ENCODE results near the gene ELMOD3. TPM values are rescaled to one million over a fixed set of nuclear protein-coding genes. Genes with fewer than 3 reads are reported as not detected.
A peak's percentile ranks its signal among the peaks of the same experiment; 100 is the strongest.

The ELMOD3 gene
- total RNA-seq, 4 donors from 2014 or later = 8.2 to 16.6 (median 13.7) TPM

- WGBS, 2 donors = 70 to 83% methylated on average over 7 of the region's 7 CpGs
- intact Hi-C loops (cut with DNase I) = no loop called here
- no peak for TF ChIP-seq POLR2A (IDR thresholded peaks at IDR 0.05)
- H3K4me3 ChIP-seq = no peak overlapping the region
- H3K4me1 ChIP-seq = peaks cover 29 to 50% (median 31%) of the 10 kb centered on the region in 3 donors
- H3K27ac ChIP-seq = peak overlapping the region in 1 of 4 donors; percentile 21
- no peaks in the 10 kb centered on the region for H3K27me3 ChIP-seq
- no peak for DNase-seq
- no peaks in the 10 kb centered on the region for H3K9me3 ChIP-seq
- H3K36me3 ChIP-seq = no peaks in the 10 kb centered on the region
These were observed 85.4 kb downstream of the ELMOD3 start for GRCh38 chr2:85439986-85440385.

GRCh38 chr2:85440729-85441128 lies 86.2 kb downstream of the ELMOD3 start:
- intact Hi-C loops (cut with DNase I) = no loop called here
- Histone ChIP-seq H3K27me3 (no peaks in the 10 kb centered on the region), H3K9me3 (no peaks in the 10 kb centered on the region), H3K4me3 (no peak overlapping the region), H3K4me1 (peaks cover 29 to 50% (median 33%) of the 10 kb centered on the region in 3 donors), H3K36me3 (no peaks in the 10 kb centered on the region), H3K27ac (no peak overlapping the region)
- 61 to 68% methylated on average over 5 of the region's 5 CpGs for WGBS, 2 donors
- TF ChIP-seq CTCF (IDR thresholded peaks at IDR 0.05) = no peak
- no peak for TF ChIP-seq POLR2A (IDR thresholded peaks at IDR 0.05)
- DNase-seq = no peak

Small RNA genes within 50 kb of the gene (small RNA-seq; reads per million reads assigned to genes)
- gene AC062037.1 = 0 reads per million in 4 donors
- gene AC062037.2 = 0 reads per million in 4 donors
- 0 reads per million in 4 donors for gene RF00019
- 0 reads per million in 4 donors for gene RN7SL113P

Other genes starting within 250 kb of the ELMOD3 start
- 1 to 10 TPM in 2 of 4 donors, under 1 TPM in 2; 0.29 to 4.0 (median 1.3) TPM for gene TCF7L1, start 221.4 kb upstream of the ELMOD3 start, total RNA-seq
- 10 to 100 TPM; 40.6 to 77.2 (median 49.0) TPM for gene TGOLN2, start 26.8 kb upstream of the ELMOD3 start, total RNA-seq
- gene RETSAT, start 241 bp upstream of the ELMOD3 start, total RNA-seq = 10 to 100 TPM; 55.8 to 73.3 (median 66.9) TPM
- gene CAPG, start 55.6 kb downstream of the ELMOD3 start, total RNA-seq = 100 to 1,000 TPM; 185 to 301 (median 221) TPM
- under 1 TPM in 1 of 4 donors, not detected in 3; 0.50 TPM for gene SH2D6, start 63.9 kb downstream of the ELMOD3 start, total RNA-seq
- 100 to 1,000 TPM in 2 of 4 donors, 10 to 100 TPM in 2; 81.8 to 272 (median 121) TPM for gene MAT2A, start 184.4 kb downstream of the ELMOD3 start, total RNA-seq
- gene GGCX, start 206.7 kb downstream of the ELMOD3 start, total RNA-seq = 10 to 100 TPM; 19.7 to 27.5 (median 23.3) TPM
- 100 to 1,000 TPM in 1 of 4 donors, 10 to 100 TPM in 3; 78.8 to 144 (median 93.8) TPM for gene VAMP8, start 222.8 kb downstream of the ELMOD3 start, total RNA-seq
- gene VAMP5, start 229.7 kb downstream of the ELMOD3 start, total RNA-seq = 10 to 100 TPM in 3 of 4 donors, 1 to 10 TPM in 1; 6.1 to 45.6 (median 17.0) TPM
- gene RNF181, start 241.0 kb downstream of the ELMOD3 start, total RNA-seq = 100 to 1,000 TPM in 3 of 4 donors, 10 to 100 TPM in 1; 88.3 to 128 (median 115) TPM
- gene TMEM150A, start 247.9 kb downstream of the ELMOD3 start, total RNA-seq = 10 to 100 TPM in 1 of 4 donors, 1 to 10 TPM in 3; 6.3 to 15.8 (median 7.4) TPM

Measured in esophagus squamous epithelium (tissue), 5 donors.